GM19397 (cell line): ENCODE results near the gene SDK1.

Experiments used
- ATAC-seq: cut with Tn5 transposase; IDR thresholded peaks from one replicate; pipeline ENCODE4 v1.9.1; 2021; ENCODE audit warnings: mild to moderate bottlenecking, moderate library complexity; ENCODE audit not compliant: unreplicated experiment

The SDK1 gene

DNA sequence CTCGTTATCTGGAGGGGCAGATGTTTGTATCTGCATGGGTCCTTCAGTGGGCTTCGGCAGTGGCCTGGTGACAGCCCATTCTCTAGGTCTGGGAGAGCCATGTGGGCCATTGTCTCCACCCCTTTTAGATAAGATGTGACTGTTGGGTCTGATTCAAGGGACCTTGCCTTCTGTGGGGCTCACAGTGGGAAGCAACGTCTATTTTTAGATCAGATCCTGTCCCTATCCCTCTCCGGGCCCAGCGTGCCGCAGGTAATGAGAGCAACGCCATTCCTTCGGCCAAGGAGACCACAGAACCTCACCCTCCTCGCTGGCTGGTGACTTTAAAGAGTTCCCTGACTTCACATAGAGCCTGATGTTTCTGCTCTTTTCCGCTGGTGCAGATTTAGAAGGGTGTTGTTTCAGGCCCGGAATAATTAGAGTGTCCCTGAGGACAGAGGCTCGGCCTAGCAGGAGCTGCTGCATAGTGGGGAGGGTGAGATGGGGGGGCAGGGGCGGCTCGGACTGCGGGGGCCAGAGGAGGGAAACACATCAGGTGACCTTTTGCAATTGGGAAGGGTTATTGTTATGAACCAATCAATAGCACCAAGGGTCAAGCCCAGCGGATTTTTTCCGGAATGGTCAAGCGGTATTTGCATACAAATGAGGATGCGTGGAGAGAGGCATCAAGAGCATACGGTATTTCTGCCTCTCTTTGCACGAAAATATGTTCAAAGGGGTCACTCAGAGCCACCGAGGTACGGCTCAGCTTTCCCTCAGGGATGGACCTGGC is 878.0 kb downstream of the SDK1 start:
- no peak for ATAC-seq

DNA sequence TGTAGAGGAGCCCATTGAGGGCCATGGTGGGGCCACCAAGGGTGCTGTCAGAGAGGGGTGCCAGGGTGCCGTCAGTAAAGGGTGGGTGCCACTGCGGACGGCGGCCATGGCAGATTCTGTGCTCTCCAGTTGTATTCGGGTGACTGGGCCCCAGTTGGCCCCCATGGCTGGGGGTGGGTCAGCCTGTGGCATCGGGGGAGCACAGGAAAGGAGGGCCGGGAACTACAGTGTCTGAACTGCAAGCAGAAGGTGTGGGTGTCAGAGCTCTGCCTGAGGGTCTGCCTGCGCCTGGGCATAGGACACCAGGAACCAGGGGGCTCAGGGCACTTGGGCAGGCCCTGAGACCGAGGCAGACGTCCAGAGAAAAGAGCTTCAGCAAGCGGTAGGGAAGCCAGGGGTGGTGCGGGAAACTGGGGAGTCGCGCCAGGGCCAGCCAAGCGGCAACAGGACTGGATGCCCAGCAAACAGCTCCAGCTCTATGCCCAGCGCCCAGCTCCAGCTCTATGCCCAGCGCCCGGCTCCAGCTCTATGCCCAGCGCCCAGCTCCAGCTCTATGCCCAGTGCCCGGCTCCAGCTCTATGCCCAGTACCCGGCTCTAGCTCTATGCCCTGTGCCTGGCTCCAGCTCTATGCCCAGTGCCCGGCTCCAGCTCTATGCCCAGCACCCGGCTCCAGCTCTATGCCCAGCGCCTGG is 878.8 kb downstream of the SDK1 start:
- ATAC-seq = no peak

GRCh38 chr7:4181446-4181845 is 880.4 kb downstream of the SDK1 start:
- no peak for ATAC-seq

DNA sequence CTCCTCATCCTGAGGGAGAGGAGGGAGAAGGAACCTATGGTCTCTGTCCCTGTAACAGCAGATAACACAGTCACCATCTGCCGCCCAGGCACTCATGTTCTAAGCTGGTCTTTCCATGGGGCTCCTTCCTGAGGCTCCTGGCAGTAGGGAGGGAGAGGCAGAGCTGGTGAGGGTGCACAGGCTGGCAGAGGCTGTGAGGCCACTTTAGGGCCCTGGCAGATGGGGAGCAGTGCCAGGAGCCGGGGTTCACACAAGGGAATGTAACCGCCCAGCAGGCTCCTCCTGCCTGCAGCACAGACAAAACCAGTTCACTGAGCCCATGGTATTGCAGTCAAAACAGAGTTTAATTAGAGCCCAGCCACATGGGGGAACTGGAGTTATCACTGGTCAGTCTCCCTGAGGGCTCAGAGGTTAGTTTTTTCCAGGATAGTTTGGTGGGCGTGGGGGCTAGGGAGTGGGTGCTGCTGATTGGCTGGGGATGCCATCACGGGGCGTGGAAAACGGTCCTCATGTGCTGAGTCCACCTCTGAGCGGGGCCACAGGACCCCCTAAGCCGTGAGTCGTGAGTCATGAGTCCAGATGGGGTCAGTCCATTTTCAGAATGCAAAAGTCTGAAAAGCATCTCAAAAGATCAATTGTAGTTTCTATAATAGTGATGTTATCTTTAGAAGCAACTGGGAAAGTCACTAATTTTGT is 881.7 kb downstream of the SDK1 start:
- no peak for ATAC-seq

- ATAC-seq = no peak
Observed at GRCh38 chr7:4184653-4185052, 883.6 kb downstream of the SDK1 start.

GRCh38 chr7:4185136-4185535 is 884.1 kb downstream of the SDK1 start:
- ATAC-seq = no peak

DNA sequence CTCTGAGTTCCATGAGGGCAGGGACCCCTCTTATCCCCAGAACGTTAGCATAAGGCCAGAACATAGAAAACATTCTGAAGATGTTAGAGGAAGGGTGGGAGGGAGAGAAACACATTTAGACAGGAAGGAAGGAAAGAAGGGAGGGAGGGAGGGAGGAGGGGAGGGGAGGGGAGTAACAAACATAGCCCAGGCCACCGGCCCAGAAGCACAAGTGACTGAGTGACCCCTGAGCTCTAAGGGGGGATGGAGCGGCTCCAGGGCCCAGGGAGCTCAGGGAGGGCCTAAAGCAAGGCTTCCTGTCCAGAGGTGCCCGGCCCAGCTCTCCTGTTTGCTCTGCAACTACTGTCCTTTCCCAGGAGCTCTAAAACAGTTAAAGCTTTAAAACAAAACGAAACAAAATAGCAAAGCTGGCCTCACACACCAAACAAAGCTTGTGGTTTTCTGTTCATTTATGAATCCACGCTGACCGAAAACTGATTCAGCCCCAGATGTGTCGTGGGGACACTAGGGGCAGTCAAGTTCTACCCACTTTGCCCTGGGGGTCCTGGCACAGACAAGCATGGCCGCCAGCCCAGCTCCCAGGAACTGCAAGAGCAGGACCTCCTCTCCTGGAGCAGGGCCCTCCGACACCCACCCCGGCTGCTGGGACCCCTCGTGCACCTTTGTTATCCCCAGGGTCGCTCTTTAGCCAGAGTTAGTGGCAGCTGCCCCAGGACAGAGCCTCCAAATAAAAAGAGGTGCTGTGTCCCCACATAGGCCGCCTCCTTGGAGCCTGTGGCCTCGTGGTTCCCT is 884.9 kb downstream of the SDK1 start:
- no peak for ATAC-seq

- ATAC-seq = no peak
Observed at GRCh38 chr7:4186513-4186780, 885.4 kb downstream of the SDK1 start.

- no peak for ATAC-seq
Observed at GRCh38 chr7:4188651-4189050, 887.6 kb downstream of the SDK1 start.

DNA sequence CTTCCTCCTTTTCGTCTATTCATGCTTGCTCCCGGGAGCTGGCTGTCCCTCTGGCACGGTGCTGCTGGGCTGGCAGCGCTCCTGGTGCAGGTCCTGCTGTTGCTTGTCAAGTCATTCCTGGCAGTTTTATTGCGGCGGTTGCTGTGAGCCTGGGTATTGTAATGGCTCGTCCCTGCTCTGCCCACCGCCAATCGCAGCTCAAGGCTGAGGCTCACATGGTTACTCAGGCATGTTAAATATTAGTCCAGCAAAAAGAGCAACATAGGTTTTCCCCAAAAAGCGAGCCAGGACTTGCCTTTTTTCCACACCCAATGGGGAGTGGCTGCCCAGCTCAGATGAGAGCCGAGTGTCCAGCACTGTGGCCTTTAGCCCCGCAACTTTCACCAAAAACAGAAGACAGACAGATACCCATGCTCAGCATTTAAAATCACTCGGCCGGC is 888.1 kb downstream of the SDK1 start:
- no peak for ATAC-seq

DNA sequence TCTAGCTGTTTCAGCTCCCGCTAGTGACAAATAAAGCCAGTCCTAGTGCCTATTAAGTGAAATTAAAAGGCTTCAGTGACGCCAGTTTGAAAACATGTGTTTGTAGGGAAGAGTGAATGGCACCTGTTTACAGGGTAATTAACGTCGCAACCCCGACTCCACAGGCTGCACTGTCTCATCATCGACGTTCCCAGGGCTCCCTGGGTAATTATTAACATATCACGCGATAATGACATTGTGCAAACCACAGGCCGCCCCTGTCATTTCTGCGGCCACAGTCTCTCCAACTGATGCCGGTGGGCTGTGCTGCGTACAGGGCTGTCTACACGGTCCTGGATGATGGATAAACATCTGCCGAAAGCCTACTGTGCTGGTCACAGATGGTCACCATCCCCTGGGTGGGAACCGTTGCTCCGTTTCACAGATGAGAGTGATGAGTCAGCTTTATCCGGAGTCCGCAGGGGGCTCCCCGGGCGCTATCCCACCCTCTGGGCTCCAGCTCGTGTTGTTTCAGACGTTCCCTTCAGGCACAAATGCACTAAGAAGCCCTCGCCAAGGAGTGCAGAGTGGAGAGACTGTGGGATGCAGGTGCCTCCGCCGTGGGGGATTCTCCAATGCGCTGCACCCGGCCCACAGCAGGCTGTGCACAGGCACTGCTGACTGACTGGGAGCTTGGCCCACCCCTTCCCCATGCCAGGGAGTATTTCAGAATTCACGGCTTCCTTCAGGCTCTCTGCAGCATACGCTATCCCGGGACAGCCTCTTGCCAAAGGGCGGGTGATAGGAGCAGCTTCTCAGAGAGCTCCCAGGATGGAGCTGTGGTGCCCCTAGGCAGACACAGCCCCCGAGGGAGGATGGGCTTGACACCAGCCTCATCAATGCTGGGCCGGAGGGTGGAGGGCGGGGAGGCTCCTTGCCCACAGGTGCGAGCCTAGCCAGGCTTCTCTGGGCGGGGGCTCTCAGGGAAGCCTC is 889.2 kb downstream of the SDK1 start:
- no peak for ATAC-seq

DNA sequence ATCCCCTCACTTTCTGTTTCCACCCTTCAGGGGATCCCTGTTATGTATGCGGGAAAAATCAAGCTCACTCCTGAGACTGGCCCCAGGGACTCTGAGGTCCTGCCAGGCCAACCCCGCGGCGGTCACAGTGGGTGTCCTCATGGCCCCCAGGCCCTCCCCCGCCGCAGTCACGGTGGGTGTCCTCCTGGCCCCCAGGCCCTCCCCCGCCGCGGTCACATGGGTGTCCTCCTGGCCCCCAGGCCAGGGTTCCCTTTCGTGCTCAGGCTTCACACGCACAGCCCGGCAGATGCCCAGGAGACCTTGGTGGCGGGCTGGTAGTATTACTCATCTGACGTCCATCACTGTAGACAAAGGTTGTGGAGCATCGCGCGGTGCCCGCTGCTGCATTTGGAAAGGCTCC is 890.0 kb downstream of the SDK1 start:
- no peak for ATAC-seq

GRCh38 chr7:4191525-4191924 is 890.5 kb downstream of the SDK1 start:
- ATAC-seq = no peak

DNA sequence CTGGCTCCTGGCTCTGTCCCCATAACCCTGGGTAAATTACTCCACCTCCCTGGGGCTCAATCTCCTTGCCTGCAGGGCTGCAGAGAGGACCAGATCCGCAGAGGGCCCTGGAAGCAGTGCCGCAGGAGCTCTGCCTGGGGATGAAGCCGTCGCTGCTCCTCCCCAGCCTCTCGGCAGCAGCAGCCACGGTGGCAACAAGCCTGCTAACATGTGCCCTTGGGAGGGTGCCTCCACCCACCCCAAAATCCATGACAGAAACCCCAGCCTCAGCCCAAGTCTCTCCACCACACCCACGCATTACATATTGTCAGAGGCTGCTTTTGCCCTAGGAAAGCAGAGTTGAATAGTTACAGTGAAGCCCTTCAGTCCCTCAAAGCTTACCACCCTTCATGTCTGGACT is 894.6 kb downstream of the SDK1 start:
- ATAC-seq = no peak

GRCh38 chr7:4196121-4196819 is 895.2 kb downstream of the SDK1 start:
- no peak for ATAC-seq

GRCh38 chr7:4198301-4198700 is 897.2 kb downstream of the SDK1 start:
- ATAC-seq = no peak

DNA sequence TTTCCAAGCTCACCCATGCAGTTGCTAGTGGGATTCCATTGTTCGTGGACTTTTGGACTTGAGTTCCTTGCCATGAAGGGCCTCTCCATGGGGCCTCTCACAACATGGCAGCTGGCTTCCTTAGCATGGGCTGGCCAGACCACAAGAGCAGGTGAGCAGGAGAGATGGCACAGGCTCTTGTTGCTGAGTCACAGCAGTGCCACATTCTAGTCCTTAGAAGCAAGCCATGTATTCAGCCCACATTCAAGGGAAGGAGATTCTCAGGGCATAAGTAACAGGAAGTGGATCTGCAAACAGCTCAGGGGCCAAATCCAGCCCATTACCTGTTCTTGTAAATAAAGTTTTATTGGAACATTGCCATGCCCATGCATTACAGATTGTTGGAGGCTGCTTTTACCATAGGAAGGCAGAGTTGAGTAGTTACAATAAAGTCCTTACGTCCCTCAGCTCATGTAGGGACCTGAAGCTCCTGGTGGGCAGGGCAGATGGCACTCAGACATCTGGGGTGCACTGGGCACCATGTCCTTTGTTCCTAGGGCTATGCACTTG is 899.6 kb downstream of the SDK1 start:
- ATAC-seq = no peak

DNA sequence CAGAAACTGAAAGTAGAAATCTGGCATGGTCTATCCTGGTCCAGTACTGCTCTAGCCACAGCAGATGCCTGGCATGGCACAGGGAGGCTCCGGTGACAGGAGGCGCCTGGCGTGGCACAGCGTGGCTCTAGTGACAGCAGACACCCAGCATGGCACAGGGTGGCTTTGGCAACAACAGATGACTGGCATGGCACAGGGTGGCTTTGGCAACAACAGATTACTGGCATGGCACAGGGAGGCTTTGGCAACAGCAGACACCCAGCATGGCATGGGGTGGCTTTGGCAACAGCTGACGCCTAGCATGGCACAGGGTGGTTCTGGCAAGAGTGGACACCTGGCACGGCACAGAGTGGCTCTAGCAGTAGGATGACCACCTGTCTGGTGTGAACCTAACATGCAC is 900.5 kb downstream of the SDK1 start:
- ATAC-seq = no peak

DNA sequence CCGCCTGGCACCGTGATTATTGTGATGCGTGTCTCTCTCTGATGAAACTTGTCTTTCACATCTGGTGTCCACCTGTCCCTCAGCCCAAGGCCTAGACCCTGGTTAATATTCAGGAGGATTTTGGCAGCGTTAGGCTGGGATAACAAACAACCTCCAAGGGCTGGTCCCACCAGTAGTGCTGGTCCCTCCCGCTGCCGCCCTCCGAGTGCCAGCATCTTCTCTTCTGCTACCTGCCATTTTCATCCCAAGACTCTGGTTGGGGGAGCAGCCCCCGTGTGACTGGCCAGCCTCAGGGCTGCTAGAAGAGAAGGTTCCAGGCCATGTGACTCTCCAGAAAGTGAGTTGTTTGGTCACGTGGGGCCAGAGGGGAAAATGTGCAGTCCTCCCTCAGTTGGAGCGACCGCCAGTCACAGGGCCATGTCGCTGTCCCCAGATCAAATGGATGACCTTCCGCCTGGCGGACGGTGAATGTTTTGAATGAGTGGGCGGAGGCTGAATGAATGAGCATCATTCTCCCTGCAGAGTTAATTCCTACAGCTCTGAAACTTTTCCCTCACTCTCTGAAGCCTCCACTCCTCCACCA is 901.2 kb downstream of the SDK1 start:
- no peak for ATAC-seq
